Fibroblast of skin of left biceps (primary cell): Measurements from ENCODE around the gene RETREG1.

Source experiments
- DNase-seq, 2 experiments: peaks; one replicate each; pipeline ENCODE4 v3.0.0-alpha.2; 2013; ENCODE audit warnings: low read depth in 2 of 2

RETREG1 gene

GRCh38 chr5:16528382-16529110 lies 88.3 kb downstream of the RETREG1 start:
- no peak for DNase-seq

- DNase-seq: no peak
Observed at GRCh38 chr5:16525651-16526050, 91.1 kb downstream of the RETREG1 start.

- DNase-seq: no peak
Observed at GRCh38 chr5:16524286-16524685, 92.5 kb downstream of the RETREG1 start.

- DNase-seq: no peak
Observed at GRCh38 chr5:16521521-16522483, 95.0 kb downstream of the RETREG1 start.

GRCh38 chr5:16520841-16521240 lies 96.0 kb downstream of the RETREG1 start:
- no peak for DNase-seq

- DNase-seq: no peak
Observed at GRCh38 chr5:16519435-16519834, 97.4 kb downstream of the RETREG1 start.

GRCh38 chr5:16518606-16519005 lies 98.2 kb downstream of the RETREG1 start:
- no peak for DNase-seq

- DNase-seq: no peak
Observed at GRCh38 chr5:16515532-16515931, 101.3 kb downstream of the RETREG1 start.

GRCh38 chr5:16510098-16510497 lies 106.7 kb downstream of the RETREG1 start:
- DNase-seq: no peak

GRCh38 chr5:16508730-16509531 lies 107.9 kb downstream of the RETREG1 start:
- DNase-seq: no peak

- peak in 1 of 2 experiments; percentile 9 for DNase-seq
Observed at GRCh38 chr5:16507716-16508115, 109.1 kb downstream of the RETREG1 start.

GRCh38 chr5:16505904-16506303 lies 110.9 kb downstream of the RETREG1 start:
- DNase-seq: no peak

GRCh38 chr5:16505140-16505891 lies 111.5 kb downstream of the RETREG1 start:
- no peak for DNase-seq

- no peak for DNase-seq
Observed at GRCh38 chr5:16504571-16504970, 112.2 kb downstream of the RETREG1 start.

- no peak for DNase-seq
Observed at GRCh38 chr5:16502866-16503265, 113.9 kb downstream of the RETREG1 start.

GRCh38 chr5:16500024-16500423 lies 116.8 kb downstream of the RETREG1 start:
- no peak for DNase-seq

GRCh38 chr5:16497546-16497945 lies 119.3 kb downstream of the RETREG1 start:
- no peak for DNase-seq

GRCh38 chr5:16493261-16493660 lies 123.5 kb downstream of the RETREG1 start:
- DNase-seq: no peak

GRCh38 chr5:16492398-16493140 lies 124.2 kb downstream of the RETREG1 start:
- DNase-seq: no peak

GRCh38 chr5:16490911-16491310 lies 125.9 kb downstream of the RETREG1 start:
- DNase-seq: no peak
